SIG-M5 treated with dmso at 0.1 percent for 504 hours (cell line): ENCODE data around the gene SPOCK3.
"Not testable (repeated sequence)": the region's sequence is repeated elsewhere in the genome, so short reads cannot be mapped to it uniquely, and the experiment has no call there.

ENCODE experiments used
- DNase-seq: peaks from one replicate; lab custom pipeline; 2025; ENCODE audit not compliant: unreplicated experiment; lab: John Stamatoyannopoulos, UW

SPOCK3 gene

GRCh38 chr4:166968219-166968618, 266.1 kb downstream of the SPOCK3 start:
- not testable (repeated sequence) for DNase-seq

- DNase-seq: no peak
These were observed 268.7 kb downstream of the SPOCK3 start for GRCh38 chr4:166965562-166965961.

- DNase-seq: no peak
These were observed 276.8 kb downstream of the SPOCK3 start for GRCh38 chr4:166957451-166957850.

- no peak for DNase-seq
These were observed 277.8 kb downstream of the SPOCK3 start for GRCh38 chr4:166956484-166956883.

- no peak for DNase-seq
These were observed 292.7 kb downstream of the SPOCK3 start for GRCh38 chr4:166941629-166942028.

DNA sequence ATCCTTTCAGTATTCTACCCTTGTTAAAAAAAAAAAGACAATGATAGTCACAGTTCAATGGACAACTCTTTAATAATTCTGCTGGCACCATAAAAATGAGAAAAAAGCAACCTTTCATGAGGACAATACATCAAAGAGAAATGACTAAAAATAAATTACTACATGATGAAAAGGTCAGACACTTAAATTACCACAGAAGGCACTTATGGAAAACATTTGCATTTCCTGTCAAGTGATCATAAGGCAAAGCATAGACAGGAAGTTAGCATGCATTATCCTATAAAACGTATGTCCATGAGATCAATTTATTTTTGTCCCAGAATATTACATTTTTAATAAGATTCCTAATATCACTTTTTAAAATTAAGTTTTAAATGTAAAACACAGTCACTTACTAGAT, 303.8 kb downstream of the SPOCK3 start:
- no peak for DNase-seq

GRCh38 chr4:166924424-166924823, 309.9 kb downstream of the SPOCK3 start:
- peak; percentile 0 for DNase-seq

DNA sequence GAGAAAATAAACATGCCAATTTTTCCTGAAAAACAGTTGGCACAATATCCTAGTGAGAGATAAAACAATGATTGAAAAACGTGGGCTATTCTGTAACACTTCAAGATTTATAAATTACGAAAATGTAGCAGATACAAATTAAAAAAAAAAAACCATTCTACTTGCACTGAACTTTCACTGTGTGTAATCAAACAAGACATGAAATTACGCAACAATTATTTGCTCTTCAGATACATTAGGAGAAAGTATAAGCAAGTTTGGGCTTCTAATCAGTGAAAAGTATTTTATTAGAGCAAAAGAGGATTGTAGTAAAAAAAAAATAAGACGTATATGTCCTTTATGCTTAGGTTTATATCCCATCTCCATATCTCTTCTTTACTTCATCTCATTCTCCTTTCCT, 320.4 kb downstream of the SPOCK3 start:
- no peak for DNase-seq

DNA sequence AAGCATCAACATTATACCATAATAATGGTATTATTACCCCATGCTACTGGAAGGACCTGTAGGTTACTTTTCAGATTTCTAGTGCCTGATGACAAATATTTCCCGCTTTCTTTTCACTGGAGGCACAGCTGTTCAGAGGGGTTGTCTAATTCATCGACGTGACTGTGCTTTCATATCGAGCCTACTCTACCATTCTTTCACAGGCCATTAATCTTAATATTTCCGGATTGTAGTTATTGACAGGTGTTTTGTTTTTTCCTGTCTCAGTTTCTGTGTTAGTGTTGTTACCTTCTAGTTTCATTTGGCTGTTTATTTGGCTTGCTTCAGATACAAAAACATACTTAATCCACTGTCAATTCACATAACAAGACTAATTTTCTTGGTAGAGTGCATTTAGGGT, 330.9 kb downstream of the SPOCK3 start:
- DNase-seq: no peak

DNA sequence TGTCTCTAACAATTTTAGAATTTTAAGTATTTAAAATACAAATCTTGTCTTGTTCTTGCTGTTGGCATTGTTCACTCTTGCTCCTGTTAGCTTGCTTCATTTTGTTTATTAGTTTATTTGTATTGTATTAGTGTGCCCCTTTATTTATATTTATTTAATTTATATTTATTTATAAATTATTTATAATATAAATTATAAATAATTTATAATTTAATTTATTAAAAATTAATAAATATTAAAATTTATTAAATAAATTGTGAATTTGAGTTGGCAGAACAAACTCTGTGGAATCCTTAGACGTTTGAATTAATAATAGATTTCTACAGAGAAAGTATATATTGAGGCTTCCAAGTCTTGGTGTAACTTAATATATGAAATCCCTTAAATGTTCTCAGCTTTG, 331.4 kb downstream of the SPOCK3 start:
- no peak for DNase-seq

DNA sequence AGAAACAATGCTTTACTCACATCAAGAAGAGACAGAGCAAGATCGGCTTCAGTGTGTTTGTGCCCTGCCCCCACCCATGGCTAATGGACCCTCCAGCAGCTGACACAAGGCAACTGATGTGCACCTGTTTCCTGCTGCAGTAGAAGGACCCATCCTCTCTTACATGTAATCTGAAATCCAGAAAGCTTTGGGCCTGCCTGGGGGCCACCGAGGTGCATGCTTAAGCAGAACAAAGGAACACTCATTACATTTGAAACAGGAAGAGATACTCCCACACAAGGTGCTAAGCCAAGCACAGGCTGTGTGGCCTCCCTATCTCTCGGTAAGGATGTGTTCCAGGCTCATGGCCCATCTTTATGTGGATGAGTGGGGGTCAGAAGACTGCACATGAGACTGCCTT, 338.0 kb downstream of the SPOCK3 start:
- no peak for DNase-seq

GRCh38 chr4:166895771-166896170, 338.5 kb downstream of the SPOCK3 start:
- no peak for DNase-seq

DNA sequence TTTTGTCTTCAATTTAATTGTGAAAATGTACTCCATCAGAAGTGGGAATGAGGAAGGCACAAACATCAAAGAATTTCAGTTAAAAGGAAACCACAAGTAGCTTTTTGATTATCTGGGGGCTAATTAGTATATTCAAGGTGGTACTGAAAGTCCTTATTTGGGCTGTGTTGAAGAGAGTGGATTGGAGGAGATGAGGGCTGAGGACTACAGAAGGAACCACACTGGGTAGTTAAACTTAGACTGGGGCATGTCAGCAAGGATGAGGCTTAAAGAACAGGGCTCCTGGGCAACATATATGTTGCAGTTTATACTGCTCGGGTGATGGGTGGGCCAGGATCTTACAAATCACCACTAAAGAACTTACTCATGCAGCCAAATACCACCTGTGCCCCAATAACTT, 346.8 kb downstream of the SPOCK3 start:
- no peak for DNase-seq

DNA sequence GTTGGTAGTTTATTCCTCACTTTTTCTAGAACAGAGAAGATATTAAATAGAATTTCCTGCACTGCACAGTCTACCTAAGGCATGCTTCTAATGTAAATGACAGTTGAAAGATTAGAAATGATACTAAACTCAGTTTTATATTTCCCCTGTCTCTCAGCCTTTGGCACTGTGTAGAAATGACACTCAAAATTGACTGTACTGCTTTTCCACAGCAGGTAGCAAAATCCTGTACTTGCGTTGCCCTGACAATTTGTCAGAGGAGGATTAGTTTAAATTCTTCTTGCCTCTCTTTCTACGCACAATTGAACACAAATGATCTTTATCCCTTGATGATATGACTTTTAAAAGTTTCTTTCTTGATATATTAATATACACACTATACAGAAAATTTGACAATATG, 347.6 kb downstream of the SPOCK3 start:
- no peak for DNase-seq

- DNase-seq: no peak
These were observed 352.1 kb downstream of the SPOCK3 start for GRCh38 chr4:166882221-166882620.

DNA sequence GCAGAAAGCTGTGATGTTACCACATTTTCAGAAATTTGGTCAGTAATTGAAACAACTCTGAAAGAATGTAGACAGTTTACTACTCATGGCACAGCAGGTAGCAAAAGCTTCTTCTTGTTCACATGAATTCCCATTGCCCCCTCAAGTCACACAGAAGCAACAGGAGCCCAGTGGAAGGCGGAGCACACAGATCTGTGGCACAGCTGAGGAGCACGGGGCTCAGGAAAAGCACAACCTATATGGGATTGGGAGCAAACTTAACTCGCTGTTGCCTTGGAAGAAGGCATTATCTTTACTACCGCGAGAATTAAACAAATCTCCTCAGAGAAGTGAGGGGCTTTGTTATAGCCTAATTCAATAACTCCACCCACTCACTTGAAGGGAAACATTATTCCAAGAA, 358.5 kb downstream of the SPOCK3 start:
- no peak for DNase-seq

DNA sequence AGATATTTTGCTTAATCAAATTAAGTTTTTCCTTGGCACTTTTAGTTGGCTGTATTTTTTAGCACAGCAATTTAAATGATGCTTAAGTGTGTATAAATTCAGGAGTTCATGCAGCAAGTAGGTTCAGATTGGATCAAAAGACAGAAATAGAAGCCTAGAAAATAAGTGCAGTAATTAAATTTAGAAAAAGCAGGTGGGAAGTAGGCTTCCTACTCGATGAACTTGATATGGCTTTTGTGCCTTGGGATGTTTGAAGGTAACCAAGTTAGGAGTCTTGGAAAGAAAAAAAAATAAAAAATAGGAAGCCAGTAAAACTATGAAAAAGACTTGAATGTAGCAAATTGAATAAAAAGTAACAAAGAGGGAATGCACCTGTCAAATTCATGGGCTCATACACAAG, 372.3 kb downstream of the SPOCK3 start:
- DNase-seq: no peak

GRCh38 chr4:166850398-166850797, 383.9 kb downstream of the SPOCK3 start:
- DNase-seq: not testable (repeated sequence)

DNA sequence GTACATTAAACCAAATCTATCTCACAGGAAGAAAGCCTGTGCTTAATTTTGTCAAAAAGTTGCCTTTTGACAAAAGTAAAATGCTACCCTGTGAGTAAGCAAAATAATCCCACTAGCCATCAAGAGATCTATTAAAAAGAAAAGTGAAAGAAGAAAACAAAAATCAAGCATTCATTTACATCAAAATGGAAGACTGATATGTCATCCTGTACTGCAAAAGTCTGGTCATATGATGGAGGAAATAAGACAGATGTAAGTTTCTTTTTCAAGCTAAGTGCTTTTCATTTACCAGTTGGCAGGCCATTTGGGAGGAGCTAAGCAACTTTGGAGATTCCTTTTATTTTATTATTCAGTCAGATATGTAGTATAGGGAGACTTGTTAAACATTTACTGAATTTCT, 387.4 kb downstream of the SPOCK3 start:
- no peak for DNase-seq

- DNase-seq: no peak
These were observed 391.5 kb downstream of the SPOCK3 start for GRCh38 chr4:166842795-166843261.

DNA sequence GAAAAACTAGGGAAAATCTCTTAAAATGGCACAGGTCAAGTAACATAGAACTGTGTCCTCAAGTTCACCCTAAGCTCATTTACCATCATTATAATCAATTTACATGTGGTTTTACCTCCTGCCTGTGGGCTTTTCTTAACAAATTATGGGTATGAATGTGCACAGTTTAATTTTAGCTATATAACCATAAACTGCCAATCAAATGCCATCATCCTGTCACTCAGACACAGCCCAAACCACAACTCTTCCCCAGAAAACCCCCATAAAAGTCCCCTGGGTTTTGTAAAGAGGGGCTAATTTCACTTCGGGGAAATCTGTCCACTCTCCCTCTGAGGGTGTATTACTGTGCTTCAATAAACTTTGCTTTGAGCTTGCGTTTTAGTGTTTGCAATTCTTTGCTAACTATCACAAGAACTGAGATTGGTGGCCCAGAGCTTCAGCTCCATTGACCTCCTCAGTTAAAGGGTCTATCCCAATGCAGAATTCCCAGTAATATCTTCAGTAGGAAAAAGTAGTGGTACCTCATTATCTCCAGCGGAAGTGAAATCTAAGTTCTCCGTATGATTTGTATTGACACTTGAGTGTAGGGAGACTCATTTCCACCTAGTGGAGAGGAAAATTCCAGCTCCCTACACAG, 394.6 kb downstream of the SPOCK3 start:
- no peak for DNase-seq

DNA sequence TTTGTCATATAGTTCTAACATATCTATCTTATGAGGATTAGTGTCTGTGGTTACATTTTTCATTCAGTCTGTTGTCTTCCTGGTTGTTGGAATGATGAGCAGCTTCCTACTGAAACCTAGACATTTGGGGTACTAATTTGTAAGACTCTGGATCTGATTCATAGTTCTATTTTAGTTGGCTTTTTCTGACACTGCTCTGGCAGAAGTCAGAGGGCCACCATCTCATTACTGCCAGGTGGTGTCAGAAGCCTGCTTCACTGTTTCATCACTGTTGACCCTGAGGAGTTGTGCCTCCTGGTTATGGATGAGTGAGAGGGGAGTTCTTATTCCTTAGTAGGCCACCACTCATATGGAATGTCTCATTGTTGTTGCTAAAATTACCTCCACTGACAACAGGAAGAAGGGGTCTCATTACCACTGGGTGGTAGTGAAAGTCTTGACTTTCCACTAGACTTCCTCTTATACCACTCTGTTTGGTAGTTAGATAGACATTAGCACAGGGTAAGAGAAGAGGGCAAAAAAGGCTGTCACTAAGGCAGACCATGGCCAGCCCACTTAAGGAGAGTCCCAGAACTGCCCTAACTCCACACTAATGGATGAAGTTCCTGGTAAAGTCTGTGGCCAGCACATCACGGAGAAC, 395.2 kb downstream of the SPOCK3 start:
- no peak for DNase-seq

DNA sequence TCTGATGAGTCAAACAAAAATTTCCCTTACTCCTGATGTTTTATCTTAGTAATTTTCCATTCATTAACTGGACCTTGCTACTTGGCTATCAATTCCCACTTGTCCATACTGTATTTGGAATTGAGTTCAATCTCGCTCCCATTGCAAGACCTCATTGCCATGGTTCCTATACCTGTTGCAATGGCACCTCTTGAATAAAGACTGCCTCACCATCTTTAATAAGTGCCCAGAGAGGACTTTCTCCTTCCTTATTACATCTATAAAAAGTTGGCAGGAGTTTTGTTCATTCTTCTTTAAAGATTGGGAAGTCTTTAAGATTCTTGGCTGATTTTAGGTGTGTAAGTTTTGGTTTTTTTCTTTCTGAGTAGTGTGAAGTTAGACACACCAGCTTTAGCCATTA, 397.4 kb downstream of the SPOCK3 start:
- no peak for DNase-seq
